Gastrocnemius medialis (tissue), 4 donors: ENCODE results near the gene CCDC187. TPM values are rescaled to one million over a fixed set of nuclear protein-coding genes. Genes with fewer than 3 reads are reported as not detected.

Experiments
- ATAC-seq, 2 donors: fragments of 150-250 bp; one replicate each; pipeline ENCODE4 v1.9.1; 2016
- DNase-seq, 2 donors: peaks; one replicate each; pipeline ENCODE4 v3.0.0-alpha.2; 2019
- H3K27ac ChIP-seq, 4 donors: fragments of 200-600 bp; sonication (generic); 1 replicate in 1 of 4; 2 replicates in 3 of 4; pipeline ENCODE4 v1.5.1; 2016 to 2018; ENCODE audit warnings: mild to moderate bottlenecking in 2 of 4, moderate library complexity in 1 of 4
- H3K27me3 ChIP-seq, 3 donors: fragments of 200-600 bp; sonication (generic) in 2 of 3; 1 replicate in 1 of 3; 2 replicates in 2 of 3; pipeline versions ENCODE4 v1.5.1 to v1.6.0; 2016 to 2019; ENCODE audit warnings: mild to moderate bottlenecking in 1 of 3, moderate library complexity in 1 of 3
- H3K36me3 ChIP-seq, 2 donors: fragments of 200-600 bp; sonication (generic) in 1 of 2; one replicate each; pipeline ENCODE4 v1.5.1; 2017 to 2018
- H3K4me1 ChIP-seq, 2 donors: fragments of 200-600 bp; sonication (generic) in 1 of 2; one replicate each; pipeline ENCODE4 v1.5.1; 2016 to 2017; ENCODE audit warnings: mild to moderate bottlenecking in 2 of 2
- H3K4me3 ChIP-seq, 4 donors: fragments of 200-600 bp; sonication (generic) in 3 of 4; 1 replicate in 1 of 4; 2 replicates in 3 of 4; pipeline ENCODE4 v1.5.1; 2016 to 2019; ENCODE audit warnings: mild to moderate bottlenecking in 2 of 4
- H3K9me3 ChIP-seq, 3 donors: fragments of 200-600 bp; sonication (generic) in 2 of 3; 1 replicate in 1 of 3; 2 replicates in 2 of 3; pipeline ENCODE4 v1.5.1; 2016 to 2019
- CTCF ChIP-seq, 5 experiments: fragments of 450-650 bp in 3 of 5; fragments of 200-600 bp in 2 of 5; sonication (generic) in 2 of 5; IDR thresholded peaks in 4 of 5; conservative IDR thresholded peaks in 1 of 5; 1 replicate in 4 of 5; 2 replicates in 1 of 5; pipeline ENCODE4 v1.5.1; 2016 to 2019; ENCODE audit warnings: antibody characterized with exemption in 5 of 5, mild to moderate bottlenecking in 3 of 5, moderate library complexity in 3 of 5
- POLR2A ChIP-seq, 2 donors: fragments of 450-650 bp; IDR thresholded peaks; one replicate each; pipeline ENCODE4 v1.6.1; 2017; ENCODE audit warnings: antibody characterized with exemption in 2 of 2, mild to moderate bottlenecking in 2 of 2, moderate library complexity in 2 of 2
- in situ Hi-C, 4 donors: fragments of 200-750 bp; cut with MboI; loops; one replicate each; pipeline versions ENCODE4 v1.15.0 to v1.8.0; 2017; ENCODE audit warnings: low sequenced_read_pairs in 4 of 4
- intact Hi-C: fragments of 100-400 bp; cut with DNase I; formaldehyde crosslinking; loops from one replicate; pipeline ENCODE4 v1.15.1; 2023; ENCODE audit warnings: low total_unique reads
- total RNA-seq, 4 donors: library from RNA; depleted of rRNA; stranded (reverse); fragments of >200 nt; gene quantifications; one replicate each; pipeline versions ENCODE4 v1.1.0 to v1.2.3, GENCODE V29; 2016

CCDC187 gene
- total RNA-seq, 4 donors from 2014 or later = not detected

DNA sequence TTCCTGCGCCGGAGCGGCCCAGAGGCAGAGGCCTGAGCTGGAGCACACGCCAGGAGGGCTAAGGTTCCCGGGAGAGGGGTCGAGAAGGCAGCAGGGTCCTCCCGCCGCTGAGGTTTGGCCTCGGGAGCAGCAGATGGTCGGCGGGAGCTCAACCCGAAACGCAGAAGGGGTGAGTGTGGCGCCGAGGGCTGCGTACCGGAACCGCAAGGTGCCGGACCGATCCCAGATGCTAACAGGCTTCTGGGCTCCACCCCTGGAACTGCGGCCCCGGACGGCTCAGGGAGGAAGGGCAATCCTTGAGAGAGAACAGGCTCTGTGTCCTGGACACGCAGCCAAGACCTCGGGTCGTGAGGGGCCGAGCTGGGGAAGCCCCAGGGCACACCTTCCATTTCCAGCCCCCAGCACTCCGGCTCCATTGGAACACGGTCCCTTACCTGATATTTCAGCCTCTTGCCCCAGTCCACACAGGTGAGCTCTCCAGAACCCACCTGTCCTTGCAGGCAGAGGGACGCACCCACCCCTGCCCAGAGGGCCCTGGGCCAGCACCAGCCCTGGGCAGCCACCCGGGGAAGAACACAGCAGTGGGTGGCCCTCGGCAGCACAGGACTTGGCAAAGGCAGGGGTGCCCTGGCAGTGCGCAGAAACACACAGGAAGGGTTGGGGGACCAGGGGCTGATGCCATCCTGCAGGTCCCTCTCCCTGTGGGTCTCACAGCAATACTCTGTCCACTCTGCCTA lies 100.3 kb downstream of the CCDC187 start:
- Histone ChIP-seq H3K4me1 (no peaks in the 10 kb centered on the region), H3K36me3 (no peaks in the 10 kb centered on the region), H3K9me3 (no peaks in the 10 kb centered on the region), H3K4me3 (no peak overlapping the region), H3K27me3 (peaks cover 53 to 64% (median 59%) of the 10 kb centered on the region in 3 donors), H3K27ac (no peak overlapping the region)
- DNase-seq = no peak
- intact Hi-C loops (no loop called here), in situ Hi-C loops (no loop called here)
- no peak for ATAC-seq
- TF ChIP-seq CTCF (IDR thresholded peaks at IDR 0.05 in 4 of 5, conservative IDR thresholded peaks at IDR 0.05 in 1 of 5) (no peak), POLR2A (IDR thresholded peaks at IDR 0.05) (no peak)

- intact Hi-C loops (no loop called here), in situ Hi-C loops (no loop called here)
- no peak overlapping the region for H3K27ac ChIP-seq
- DNase-seq (no peak), ATAC-seq (no peak)
- peaks cover 61 to 72% (median 68%) of the 10 kb centered on the region in 3 donors for H3K27me3 ChIP-seq
- no peaks in the 10 kb centered on the region for H3K4me1 ChIP-seq
- TF ChIP-seq POLR2A (IDR thresholded peaks at IDR 0.05) (no peak), CTCF (IDR thresholded peaks at IDR 0.05 in 4 of 5, conservative IDR thresholded peaks at IDR 0.05 in 1 of 5) (no peak)
- no peaks in the 10 kb centered on the region for H3K9me3 ChIP-seq
- no peaks in the 10 kb centered on the region for H3K36me3 ChIP-seq
- no peak overlapping the region for H3K4me3 ChIP-seq
These were observed 101.2 kb downstream of the CCDC187 start for GRCh38 chr9:136202454-136203407.

DNA sequence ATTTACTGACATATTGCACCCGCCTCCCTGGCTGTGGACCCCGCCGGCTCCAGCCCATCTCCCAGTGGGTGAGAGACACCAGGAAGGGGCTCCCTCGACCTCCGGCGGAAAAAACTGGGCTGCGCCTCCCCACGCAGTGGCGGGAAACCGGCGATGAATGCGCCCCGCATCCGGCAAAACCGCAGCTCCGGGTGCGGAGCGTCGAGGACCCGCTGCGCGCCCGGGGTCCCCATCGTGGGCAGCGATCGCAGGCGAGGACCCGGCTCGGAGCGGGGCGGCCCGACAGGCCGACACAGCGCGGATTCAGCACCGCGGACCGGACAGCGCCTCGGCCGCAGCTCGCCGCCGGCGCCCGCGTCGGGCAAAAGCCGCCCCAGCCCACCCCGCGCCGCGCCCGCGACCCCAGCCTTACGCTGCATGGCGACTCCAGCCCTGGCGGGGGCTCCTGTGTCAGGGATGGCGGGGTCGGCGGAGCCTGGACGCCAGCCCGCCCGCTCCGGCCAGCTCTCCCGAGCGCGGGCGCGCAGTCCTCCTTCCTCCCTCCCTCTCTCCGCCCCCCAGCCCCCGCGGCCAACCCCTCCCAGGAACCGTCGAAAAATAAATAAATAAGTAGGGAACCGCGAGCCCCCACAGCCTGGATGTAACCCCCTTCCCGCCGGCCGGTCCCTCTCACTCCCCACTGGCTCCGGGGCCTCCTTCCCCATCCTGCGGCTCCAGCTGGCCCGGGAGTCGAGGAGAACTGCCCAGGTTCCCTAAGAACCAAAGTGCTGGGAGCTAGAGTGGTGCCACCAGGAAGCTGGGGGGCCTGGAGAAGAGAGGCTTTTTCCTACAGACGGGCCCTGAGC lies 102.1 kb downstream of the CCDC187 start:
- TF ChIP-seq POLR2A (IDR thresholded peaks at IDR 0.05) (no peak), CTCF (IDR thresholded peaks at IDR 0.05 in 4 of 5, conservative IDR thresholded peaks at IDR 0.05 in 1 of 5) (no peak)
- Histone ChIP-seq H3K4me1 (no peaks in the 10 kb centered on the region), H3K27ac (no peak overlapping the region), H3K36me3 (no peaks in the 10 kb centered on the region), H3K9me3 (no peaks in the 10 kb centered on the region), H3K4me3 (no peak overlapping the region), H3K27me3 (peaks cover 70 to 81% (median 77%) of the 10 kb centered on the region in 3 donors)
- no peak for ATAC-seq
- intact Hi-C loops (no loop called here), in situ Hi-C loops (no loop called here)
- no peak for DNase-seq

- Histone ChIP-seq H3K36me3 (no peaks in the 10 kb centered on the region), H3K4me3 (no peak overlapping the region), H3K9me3 (no peaks in the 10 kb centered on the region), H3K27me3 (peaks cover 76 to 88% (median 83%) of the 10 kb centered on the region in 3 donors), H3K4me1 (no peaks in the 10 kb centered on the region), H3K27ac (no peak overlapping the region)
- ATAC-seq = no peak
- no peak for TF ChIP-seq POLR2A (IDR thresholded peaks at IDR 0.05)
- no peak for TF ChIP-seq CTCF (IDR thresholded peaks at IDR 0.05 in 4 of 5, conservative IDR thresholded peaks at IDR 0.05 in 1 of 5)
- intact Hi-C loops (no loop called here), in situ Hi-C loops (no loop called here)
- no peak for DNase-seq
These were observed 102.7 kb downstream of the CCDC187 start for GRCh38 chr9:136201174-136201573.
